ENCODE data around the gene KCNMB1.

DNA sequence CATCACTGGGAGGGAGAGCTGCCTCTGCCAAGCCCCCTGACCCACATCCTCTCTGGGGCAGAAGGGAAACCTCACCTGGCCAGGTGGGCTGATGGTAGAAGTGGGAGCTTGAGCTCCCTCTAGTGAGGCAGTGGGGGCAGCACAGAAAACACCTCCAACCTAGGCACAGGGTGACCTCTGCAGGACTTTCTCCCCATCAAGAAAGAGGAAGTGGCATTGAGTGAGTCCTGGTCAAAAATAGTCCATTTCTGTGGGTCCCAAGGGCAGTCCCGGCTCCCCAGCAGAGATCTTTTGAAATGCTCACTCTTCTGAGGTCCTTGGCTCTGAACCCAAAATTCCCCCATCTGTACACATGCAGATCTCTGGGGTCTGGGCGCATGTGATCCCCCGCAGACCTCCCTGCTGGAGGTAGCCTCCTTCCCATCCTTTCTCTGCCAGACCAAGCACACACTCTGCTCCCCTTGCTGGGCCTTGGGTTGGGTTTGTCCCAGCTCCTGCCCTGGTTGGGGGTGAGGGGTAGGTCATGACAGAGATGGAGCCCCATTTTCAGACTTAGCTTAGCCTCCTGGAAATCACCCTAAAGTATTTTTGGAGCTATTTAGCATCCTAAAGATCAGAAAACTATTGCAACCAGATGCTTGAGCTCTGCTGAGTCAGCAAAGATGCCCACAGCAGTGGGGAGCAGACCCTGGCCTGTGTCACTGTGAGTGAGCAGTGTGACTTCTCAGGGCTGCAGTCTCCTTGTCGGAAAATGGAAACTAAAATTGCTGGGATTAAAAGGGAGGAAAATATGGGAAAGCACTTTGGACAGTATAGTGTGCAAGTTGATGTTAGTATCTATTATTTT lies 50.0 kb downstream of the KCNMB1 start:
- no peak for TF ChIP-seq SP1 (IDR thresholded peaks at IDR 0.05)
- TF ChIP-seq FOXM1 (IDR thresholded peaks at IDR 0.05; ENCODE audit: borderline replicate concordance), result no peak
- TF ChIP-seq BHLHE40 (IDR thresholded peaks at IDR 0.05; ENCODE audit: borderline replicate concordance), result no peak
- TF ChIP-seq TARDBP (IDR thresholded peaks at IDR 0.05), result no peak
- no peak for TF ChIP-seq FOXA1 (IDR thresholded peaks at IDR 0.05)
- no peak for TF ChIP-seq LEF1 (IDR thresholded peaks at IDR 0.05; ENCODE audit: borderline replicate concordance)
- TF ChIP-seq ARNT (IDR thresholded peaks at IDR 0.05), result no peak
- TF ChIP-seq FOXK2 (IDR thresholded peaks at IDR 0.05), result no peak
- TF ChIP-seq ZNF384 (IDR thresholded peaks at IDR 0.05), result no peak
- no peak for TF ChIP-seq SUZ12 (IDR thresholded peaks at IDR 0.05)
- no peak for TF ChIP-seq HDGF (IDR thresholded peaks at IDR 0.05; ENCODE audit: borderline replicate concordance)
- no peak for TF ChIP-seq L3MBTL2 (conservative IDR thresholded peaks at IDR 0.05)
- no peak for TF ChIP-seq PKNOX1 (IDR thresholded peaks at IDR 0.05)

All from HEK293T (cell line).